ENCODE results near the gene SPDYE2B. TPM values are rescaled to one million over a fixed set of nuclear protein-coding genes. Genes with fewer than 3 reads are reported as not detected.
A peak's percentile ranks its signal among the peaks of the same experiment; 100 is the strongest.
"Not testable (repeated sequence)": the region's sequence is repeated elsewhere in the genome, so short reads cannot be mapped to it uniquely, and the experiment has no call there.

Gene SPDYE2B
- total RNA-seq = not detected

DNA sequence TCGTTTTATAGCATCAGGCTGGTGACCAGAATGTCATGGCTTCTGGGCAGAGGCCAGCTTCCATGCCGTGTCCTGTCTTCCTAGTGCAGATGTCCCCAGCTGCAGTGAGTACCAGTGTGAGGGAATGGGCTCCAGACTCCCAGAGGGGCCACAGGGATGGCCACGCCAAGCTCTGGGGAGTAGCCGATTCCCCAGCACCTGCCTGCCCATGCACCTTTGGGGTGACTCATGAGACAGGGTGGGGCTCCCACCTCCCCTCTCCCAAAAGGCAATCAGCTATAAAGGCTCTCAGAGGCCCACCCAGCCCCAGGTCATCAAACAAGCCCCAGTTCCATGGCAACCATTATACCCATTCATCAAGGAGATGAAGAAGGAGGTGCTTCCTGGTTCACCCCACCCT, at the start of gene SPDYE2B:
Gene SPDYE2B (plus strand): TSS at position 396 of the 400 bp plus-strand sequence. CDS start 2,030 bp downstream, outside the sequence.
- ATAC-seq; intact Hi-C loops (cut with DNase I): not testable (repeated sequence)

GRCh38 chr7:102602317-102602716, 47.8 kb upstream of the SPDYE2B start:
- no CpG with 5 or more reads among the region's 12 CpGs for WGBS, 2 donors
- H3K36me3 ChIP-seq (replicated peaks in 1 of 2; ENCODE audit: insufficient read depth in 1 of 2, low read depth in 2 of 2); H3K9me3 ChIP-seq; H3K27me3 ChIP-seq; DNase-seq; H3K27ac ChIP-seq; intact Hi-C loops (cut with DNase I); H3K4me1 ChIP-seq; H3K4me3 ChIP-seq; ATAC-seq: not testable (repeated sequence)

More for the DNA sequence above, at the start of gene SPDYE2B:
- not testable (repeated sequence) for H3K4me1 ChIP-seq; DNase-seq; H3K9me3 ChIP-seq; H3K27me3 ChIP-seq; H3K36me3 ChIP-seq (replicated peaks in 1 of 2; ENCODE audit: insufficient read depth in 1 of 2, low read depth in 2 of 2); H3K4me3 ChIP-seq; H3K27ac ChIP-seq
- WGBS, 2 donors = no CpG with 5 or more reads among the region's 4 CpGs

- H3K4me3 ChIP-seq = not testable (repeated sequence)
These were observed 45.5 kb upstream of the SPDYE2B start for GRCh38 chr7:102604431-102605145.

GRCh38 chr7:102606848-102607247, 43.3 kb upstream of the SPDYE2B start:
- H3K4me1 ChIP-seq; DNase-seq; H3K27ac ChIP-seq; H3K9me3 ChIP-seq; H3K36me3 ChIP-seq (replicated peaks in 1 of 2; ENCODE audit: insufficient read depth in 1 of 2, low read depth in 2 of 2); ATAC-seq; H3K27me3 ChIP-seq; H3K4me3 ChIP-seq; intact Hi-C loops (cut with DNase I): not testable (repeated sequence)
- WGBS, 2 donors = no CpG with 5 or more reads among the region's 5 CpGs

More at GRCh38 chr7:102604431-102605145, 45.5 kb upstream of the SPDYE2B start:
- peak; percentile 12 for ATAC-seq
- H3K36me3 ChIP-seq (replicated peaks in 1 of 2; ENCODE audit: insufficient read depth in 1 of 2, low read depth in 2 of 2); intact Hi-C loops (cut with DNase I); H3K27ac ChIP-seq; H3K9me3 ChIP-seq; DNase-seq; H3K4me1 ChIP-seq; H3K27me3 ChIP-seq: not testable (repeated sequence)
- 56% methylated on average over 7 of the region's 19 CpGs; no CpG with 5 or more reads in 1 of the 2 donors for WGBS, 2 donors

GRCh38 chr7:102609734-102610133, 40.4 kb upstream of the SPDYE2B start:
- H3K4me1 ChIP-seq; H3K36me3 ChIP-seq (replicated peaks in 1 of 2; ENCODE audit: insufficient read depth in 1 of 2, low read depth in 2 of 2); H3K27ac ChIP-seq; intact Hi-C loops (cut with DNase I); H3K27me3 ChIP-seq; H3K4me3 ChIP-seq; DNase-seq; ATAC-seq; H3K9me3 ChIP-seq: not testable (repeated sequence)
- no CpG with 5 or more reads among the region's 10 CpGs for WGBS, 2 donors

GRCh38 chr7:102610441-102610840, 39.7 kb upstream of the SPDYE2B start:
- H3K27me3 ChIP-seq; DNase-seq; H3K9me3 ChIP-seq; H3K36me3 ChIP-seq (replicated peaks in 1 of 2; ENCODE audit: insufficient read depth in 1 of 2, low read depth in 2 of 2); ATAC-seq; H3K27ac ChIP-seq; H3K4me3 ChIP-seq; H3K4me1 ChIP-seq; intact Hi-C loops (cut with DNase I): not testable (repeated sequence)
- WGBS, 2 donors = 56% methylated on average over 3 of the region's 7 CpGs; no CpG with 5 or more reads in 1 of the 2 donors

DNA sequence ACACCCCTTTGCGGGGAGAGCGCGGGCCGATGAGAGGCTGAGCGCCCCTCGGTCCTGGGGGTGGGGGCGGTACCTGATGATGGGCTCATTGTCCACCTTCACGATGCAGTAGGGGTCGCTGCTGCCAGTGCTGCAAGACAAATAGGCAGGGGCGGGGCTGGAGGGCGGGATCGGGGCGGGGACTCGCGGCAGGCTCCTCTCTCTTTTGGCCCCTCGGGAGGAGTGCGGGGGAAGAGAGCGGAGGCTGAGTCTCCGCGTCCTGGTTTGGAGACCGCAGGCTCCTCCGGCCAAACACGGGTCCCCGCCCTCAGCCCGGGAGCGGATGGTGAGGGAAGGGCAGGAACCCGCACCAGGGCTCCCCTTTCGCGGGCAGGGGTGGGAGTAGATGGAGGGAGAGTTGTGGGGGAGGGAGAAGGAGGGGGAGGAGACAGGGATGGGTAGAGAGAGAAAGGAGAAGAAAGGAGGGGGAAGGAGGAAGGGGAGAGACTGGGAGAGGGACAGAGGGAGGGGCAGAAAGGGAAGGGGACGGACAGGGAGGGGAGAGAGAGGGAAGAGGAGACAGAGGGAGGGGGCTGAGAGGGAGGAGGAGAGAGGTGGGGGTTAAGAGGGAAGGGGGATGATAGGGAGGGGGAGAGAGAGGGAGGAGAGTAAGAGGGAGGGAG, 39.0 kb upstream of the SPDYE2B start:
- H3K4me3 ChIP-seq; H3K27me3 ChIP-seq; H3K27ac ChIP-seq; H3K36me3 ChIP-seq (replicated peaks in 1 of 2; ENCODE audit: insufficient read depth in 1 of 2, low read depth in 2 of 2); H3K9me3 ChIP-seq; intact Hi-C loops (cut with DNase I); H3K4me1 ChIP-seq; DNase-seq: not testable (repeated sequence)
- peak; percentile 56 for ATAC-seq
- no CpG with 5 or more reads among the region's 30 CpGs for WGBS, 2 donors

DNA sequence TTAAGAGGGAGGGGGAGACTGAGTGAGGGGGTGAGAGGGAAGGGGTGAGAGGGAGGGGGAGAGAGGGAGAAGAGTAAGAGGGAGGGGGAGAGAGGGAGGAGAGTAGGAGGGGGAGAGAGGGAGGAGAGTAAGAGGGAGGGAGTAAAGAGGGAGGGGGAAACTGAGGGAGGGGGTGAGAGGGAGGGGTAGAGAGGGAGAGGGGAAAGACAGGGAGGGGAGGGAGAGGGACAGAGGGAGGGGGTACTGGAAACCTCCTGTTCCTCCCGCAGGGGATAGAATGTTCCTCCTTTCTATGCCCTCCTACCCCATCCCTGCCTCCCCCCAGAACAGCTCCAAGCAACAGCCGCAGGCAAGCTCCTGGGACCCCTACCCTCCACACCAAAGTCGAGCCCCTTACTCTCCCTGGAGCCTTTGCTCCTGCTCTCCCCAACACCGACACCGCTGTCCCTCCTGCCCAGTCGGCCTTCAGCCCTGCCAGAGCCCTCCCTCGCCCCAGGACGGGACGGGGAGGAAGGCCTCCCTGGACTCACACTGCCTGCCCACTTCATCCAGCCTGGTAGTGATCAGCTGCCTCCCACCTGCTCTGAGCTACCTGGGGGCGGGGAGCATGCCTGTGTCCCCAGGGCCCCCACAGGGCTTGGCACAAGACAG, 38.3 kb upstream of the SPDYE2B start:
- ATAC-seq; H3K9me3 ChIP-seq; H3K36me3 ChIP-seq (replicated peaks in 1 of 2; ENCODE audit: insufficient read depth in 1 of 2, low read depth in 2 of 2); H3K27me3 ChIP-seq; intact Hi-C loops (cut with DNase I); H3K4me3 ChIP-seq; H3K4me1 ChIP-seq: not testable (repeated sequence)
- 14 to 32% methylated on average over 6 to 7 of the region's 10 CpGs for WGBS, 2 donors
- H3K27ac ChIP-seq = peak overlapping the region in 1 of 4 donors; percentile 45
- DNase-seq = peak in 3 of 4 donors; percentile 7 to 15 (median 12)

DNA sequence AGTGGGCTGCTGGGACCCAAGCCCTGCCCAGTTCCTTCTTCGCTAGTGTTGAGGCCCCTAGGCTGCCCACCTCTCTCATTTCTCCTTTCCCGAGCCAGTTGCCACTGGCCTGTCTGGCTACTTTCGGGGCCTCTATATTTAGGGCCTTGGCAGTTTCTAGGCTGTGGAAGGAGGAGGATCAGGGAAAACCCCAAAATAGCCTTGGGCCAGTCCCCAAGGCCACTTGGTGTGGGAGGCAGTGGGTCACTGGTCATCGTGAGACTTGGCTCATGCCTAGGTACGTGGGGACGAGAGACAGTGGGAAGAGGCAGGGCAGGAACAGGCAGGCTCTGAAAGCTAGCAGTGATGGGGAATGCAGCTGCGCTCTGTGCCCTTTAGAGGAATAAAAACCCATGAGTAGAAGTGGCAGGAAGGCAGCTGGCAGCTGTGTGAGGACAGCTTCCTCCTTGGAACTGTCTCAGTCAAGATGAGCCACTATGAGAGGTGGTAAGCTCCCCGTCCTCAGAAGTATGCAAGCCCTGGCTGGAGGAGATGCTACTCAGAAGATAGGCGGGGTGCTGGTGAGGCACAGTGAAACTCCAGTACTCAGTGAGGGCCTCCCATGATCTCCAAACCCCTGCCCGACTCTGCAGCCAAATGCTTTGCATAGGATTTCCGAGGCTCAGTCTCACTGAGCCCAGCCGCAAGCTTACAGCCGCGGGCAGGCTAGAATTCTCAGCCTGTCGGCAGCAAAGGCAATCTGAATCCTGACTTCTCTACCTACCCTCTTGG, 36.4 kb upstream of the SPDYE2B start:
- ATAC-seq; H3K4me1 ChIP-seq; H3K36me3 ChIP-seq (replicated peaks in 1 of 2; ENCODE audit: insufficient read depth in 1 of 2, low read depth in 2 of 2); DNase-seq; H3K4me3 ChIP-seq; H3K9me3 ChIP-seq; intact Hi-C loops (cut with DNase I); H3K27me3 ChIP-seq; H3K27ac ChIP-seq: not testable (repeated sequence)
- 60% methylated on average over 1 of the region's 15 CpGs; no CpG with 5 or more reads in 1 of the 2 donors for WGBS, 2 donors

DNA sequence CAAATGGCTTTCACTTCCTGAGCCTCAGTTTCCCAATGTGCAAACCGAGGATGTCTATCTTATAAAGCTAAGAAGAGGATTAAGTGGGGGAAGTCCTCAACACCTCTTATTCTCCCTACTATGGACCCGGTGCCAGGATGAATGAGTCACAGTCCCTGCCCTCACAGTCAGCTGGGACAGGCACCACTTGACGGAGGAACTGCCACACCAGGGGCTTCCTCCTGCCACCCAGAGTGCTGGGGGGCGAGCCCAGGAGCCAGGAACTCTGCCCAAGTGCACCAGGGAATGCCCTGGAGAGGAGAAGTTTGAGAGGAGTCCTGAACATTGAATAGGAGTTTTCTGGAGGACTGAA, 35.8 kb upstream of the SPDYE2B start:
- DNase-seq; H3K4me1 ChIP-seq; H3K27me3 ChIP-seq; ATAC-seq; intact Hi-C loops (cut with DNase I); H3K4me3 ChIP-seq; H3K36me3 ChIP-seq (replicated peaks in 1 of 2; ENCODE audit: insufficient read depth in 1 of 2, low read depth in 2 of 2); H3K9me3 ChIP-seq; H3K27ac ChIP-seq: not testable (repeated sequence)
- WGBS, 2 donors = no CpG with 5 or more reads among the region's 4 CpGs

DNA sequence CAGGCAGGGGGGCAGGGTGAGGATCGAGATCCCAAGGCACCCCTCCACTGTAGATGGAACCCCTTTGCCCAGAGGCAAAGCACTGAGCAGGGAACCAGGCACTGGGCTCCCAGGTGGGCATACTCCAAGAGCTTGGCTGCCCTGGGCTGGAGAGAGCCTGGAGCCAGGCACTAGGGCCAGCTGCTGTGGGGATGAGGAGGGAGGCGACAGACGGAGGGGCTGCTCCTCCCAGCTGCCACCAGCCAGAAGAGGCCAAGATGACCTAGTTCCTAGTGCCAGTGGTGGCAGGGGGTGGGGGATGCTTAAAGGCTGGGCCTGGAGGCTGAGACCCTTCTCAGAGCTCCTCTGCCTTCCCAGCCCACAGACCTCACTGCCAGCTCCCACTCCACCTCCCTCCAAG, 35.2 kb upstream of the SPDYE2B start:
- ATAC-seq; H3K4me1 ChIP-seq; intact Hi-C loops (cut with DNase I); H3K9me3 ChIP-seq; H3K36me3 ChIP-seq (replicated peaks in 1 of 2; ENCODE audit: insufficient read depth in 1 of 2, low read depth in 2 of 2); DNase-seq; H3K4me3 ChIP-seq; H3K27ac ChIP-seq; H3K27me3 ChIP-seq: not testable (repeated sequence)
- WGBS, 2 donors = no CpG with 5 or more reads among the region's 3 CpGs
